Prostate gland (tissue), 2 donors: ENCODE results near the gene DNAI2.

Experiments
- CTCF ChIP-seq, 4 experiments: fragments of 200-600 bp in 2 of 4; fragments of 450-650 bp in 2 of 4; sonication (generic) in 2 of 4; IDR thresholded peaks; 1 replicate in 3 of 4; 2 replicates in 1 of 4; pipeline ENCODE4 v1.5.1; 2016 to 2019; ENCODE audit warnings: antibody characterized with exemption in 4 of 4, mild to moderate bottlenecking in 2 of 4, moderate library complexity in 2 of 4
- POLR2A ChIP-seq: fragments of 450-650 bp; IDR thresholded peaks from one replicate; pipeline ENCODE4 v1.6.1; 2016; ENCODE audit warnings: antibody characterized with exemption, mild to moderate bottlenecking
- POLR2AphosphoS5 ChIP-seq: sonication (generic); formaldehyde crosslinking; IDR thresholded peaks from one replicate; pipeline ENCODE4 v1.6.1; 2017; ENCODE audit warnings: antibody characterized with exemption

- no peak for TF ChIP-seq CTCF (IDR thresholded peaks at IDR 0.05)
- TF ChIP-seq POLR2A = no peak
- no peak for TF ChIP-seq POLR2AphosphoS5
Observed at GRCh38 chr17:74339537-74340195, 65.6 kb downstream of the DNAI2 start.
